Epithelial cell of proximal tubule (primary cell): ENCODE results near the gene SFTA2. TPM values are rescaled to one million over a fixed set of nuclear protein-coding genes. Genes with fewer than 3 reads are reported as not detected.
"Not testable (repeated sequence)": the region's sequence is repeated elsewhere in the genome, so short reads cannot be mapped to it uniquely, and the experiment has no call there.

ENCODE experiments used
- DNase-seq: peaks from one replicate; pipeline ENCODE4 v3.0.0-alpha.2; 2011; ENCODE audit warnings: low read depth
- H3K4me3 ChIP-seq: 2 replicates; pipeline ENCODE4 v1.5.1; 2011; ENCODE audit warnings: low read depth, mild to moderate bottlenecking, low read length
- total RNA-seq: library from RNA; depleted of rRNA; stranded (reverse); fragments of >200 nt; gene quantifications from 2 replicates; pipeline ENCODE4 v1.2.3, GENCODE V29; 2015
- TF ChIP-seq, protein P1 (sequence below): conservative IDR thresholded peaks from 2 replicates; pipeline ENCODE4 v1.5.1; 2012; ENCODE audit warnings: low read depth, mild to moderate bottlenecking, low read length

The SFTA2 gene
- total RNA-seq: 8.2 and 8.7 TPM in 2 replicates

DNA sequence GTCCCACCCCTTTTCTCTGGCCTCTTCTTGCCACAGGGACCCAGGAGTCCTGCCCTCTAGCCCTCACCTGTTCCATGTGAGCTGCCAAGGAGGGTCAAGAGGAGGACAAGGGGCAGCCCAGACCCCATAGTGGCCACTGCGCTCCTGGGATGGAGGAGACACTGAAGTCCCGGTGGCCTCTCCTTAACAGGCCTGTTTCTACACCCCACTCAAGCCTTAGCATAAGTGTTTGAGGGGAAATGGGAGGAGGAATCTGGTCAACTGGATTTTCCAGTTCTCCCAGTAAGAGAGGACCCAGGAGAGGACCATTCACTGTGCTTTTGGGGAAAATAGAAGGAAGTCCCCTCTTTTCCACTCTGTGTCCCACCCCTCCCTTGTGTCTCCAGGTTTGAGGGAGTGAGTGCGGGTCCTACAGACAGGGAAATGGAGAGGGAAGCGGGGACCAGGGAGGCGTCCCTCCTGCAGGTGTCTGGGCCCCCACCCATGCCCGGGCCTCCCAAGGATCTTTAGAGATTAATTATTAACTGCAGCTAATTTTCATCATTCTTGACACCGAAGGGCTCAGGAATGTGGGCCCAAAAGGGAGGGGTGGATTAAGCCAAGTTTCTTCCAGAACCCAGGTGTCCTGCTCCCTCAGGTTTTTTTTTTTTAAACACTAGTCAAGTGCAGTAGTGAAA is at the start of gene SFTA2:
SFTA2 (minus strand) TSS at position 202 of the 677 bp plus-strand sequence; CDS start at position 128, 74 bp downstream.
- no peak for DNase-seq
- no peak within 1 kb of the TSS for H3K4me3 ChIP-seq
- TF ChIP-seq, protein P1, sequence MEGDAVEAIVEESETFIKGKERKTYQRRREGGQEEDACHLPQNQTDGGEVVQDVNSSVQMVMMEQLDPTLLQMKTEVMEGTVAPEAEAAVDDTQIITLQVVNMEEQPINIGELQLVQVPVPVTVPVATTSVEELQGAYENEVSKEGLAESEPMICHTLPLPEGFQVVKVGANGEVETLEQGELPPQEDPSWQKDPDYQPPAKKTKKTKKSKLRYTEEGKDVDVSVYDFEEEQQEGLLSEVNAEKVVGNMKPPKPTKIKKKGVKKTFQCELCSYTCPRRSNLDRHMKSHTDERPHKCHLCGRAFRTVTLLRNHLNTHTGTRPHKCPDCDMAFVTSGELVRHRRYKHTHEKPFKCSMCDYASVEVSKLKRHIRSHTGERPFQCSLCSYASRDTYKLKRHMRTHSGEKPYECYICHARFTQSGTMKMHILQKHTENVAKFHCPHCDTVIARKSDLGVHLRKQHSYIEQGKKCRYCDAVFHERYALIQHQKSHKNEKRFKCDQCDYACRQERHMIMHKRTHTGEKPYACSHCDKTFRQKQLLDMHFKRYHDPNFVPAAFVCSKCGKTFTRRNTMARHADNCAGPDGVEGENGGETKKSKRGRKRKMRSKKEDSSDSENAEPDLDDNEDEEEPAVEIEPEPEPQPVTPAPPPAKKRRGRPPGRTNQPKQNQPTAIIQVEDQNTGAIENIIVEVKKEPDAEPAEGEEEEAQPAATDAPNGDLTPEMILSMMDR: no peak

DNA sequence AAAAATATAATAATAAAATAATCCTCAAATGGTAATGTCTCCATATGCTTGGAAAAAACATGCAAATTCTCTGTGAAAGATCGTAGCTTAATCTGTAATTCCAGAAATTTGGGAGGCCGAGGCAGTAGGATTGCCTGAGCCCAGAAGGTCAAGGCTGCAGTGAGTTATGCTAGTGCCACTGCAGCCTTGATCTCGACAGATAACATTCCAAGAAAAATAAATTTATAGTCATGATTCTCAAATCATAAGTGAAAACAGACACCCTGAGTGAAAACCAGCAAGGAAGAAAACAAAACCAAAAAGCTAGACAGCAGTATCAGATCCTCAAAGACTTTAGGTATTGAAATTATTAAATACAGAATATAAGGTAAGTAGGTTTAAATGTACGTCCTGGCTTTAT is 47.7 kb upstream of the SFTA2 start:
- no peak overlapping the region for H3K4me3 ChIP-seq
- DNase-seq: no peak
- TF ChIP-seq, protein P1: no peak

DNA sequence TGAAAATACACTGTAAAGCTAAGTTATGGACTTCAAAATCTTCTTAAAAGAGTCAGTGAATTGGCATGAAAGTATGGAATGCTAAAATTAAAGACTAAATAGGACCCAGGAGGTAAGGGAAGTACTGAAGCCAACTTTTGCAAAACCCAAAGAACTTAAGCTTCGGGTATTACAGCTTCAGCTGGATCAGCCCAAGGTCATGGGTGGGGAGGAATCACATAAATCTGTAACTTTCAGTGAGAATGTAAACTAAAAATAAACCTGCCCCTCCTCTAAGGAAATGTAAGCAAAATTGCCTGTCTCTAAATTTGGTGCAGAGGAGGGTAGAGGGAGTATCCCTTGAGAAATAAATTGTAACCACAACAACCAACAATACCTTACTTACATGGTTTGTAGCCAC is 47.2 kb upstream of the SFTA2 start:
- DNase-seq: no peak
- TF ChIP-seq, protein P1: no peak
- no peak overlapping the region for H3K4me3 ChIP-seq

DNA sequence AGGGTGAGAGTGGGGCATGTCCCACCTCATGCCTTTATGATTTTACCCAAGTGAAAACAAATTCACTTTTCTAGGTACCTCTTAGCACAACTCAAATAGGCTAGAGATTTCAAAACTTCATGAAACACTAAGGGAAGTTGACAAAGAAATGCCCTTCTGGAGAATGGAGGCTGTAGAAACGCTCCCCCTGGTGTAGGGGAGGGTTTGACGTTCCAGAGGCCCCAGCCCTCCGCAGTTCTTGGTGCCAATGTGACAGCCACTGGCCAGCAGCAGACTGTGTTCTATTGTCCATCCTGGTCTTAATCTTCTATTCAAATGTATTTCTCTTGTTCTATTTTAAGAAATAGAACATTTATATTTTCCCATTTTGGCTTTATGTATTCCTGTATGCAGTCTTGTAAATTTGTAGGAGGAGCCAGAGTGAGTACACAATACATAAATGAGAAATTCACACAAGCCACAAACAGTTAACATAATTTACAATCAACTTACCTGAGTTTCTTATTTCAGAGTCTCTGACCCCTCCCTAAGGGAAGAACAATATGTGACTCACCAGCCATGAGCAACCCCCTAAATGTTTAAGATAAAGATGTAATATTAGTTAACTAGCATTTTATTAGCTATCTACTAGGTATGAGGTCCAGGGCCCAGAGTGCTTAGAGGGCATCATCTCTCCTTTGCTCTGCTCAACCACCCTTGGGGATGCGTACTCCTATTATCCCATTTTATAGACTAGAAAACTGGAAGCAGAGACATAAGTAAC is 42.7 kb upstream of the SFTA2 start:
- H3K4me3 ChIP-seq: no peak overlapping the region
- TF ChIP-seq, protein P1: no peak
- no peak for DNase-seq

DNA sequence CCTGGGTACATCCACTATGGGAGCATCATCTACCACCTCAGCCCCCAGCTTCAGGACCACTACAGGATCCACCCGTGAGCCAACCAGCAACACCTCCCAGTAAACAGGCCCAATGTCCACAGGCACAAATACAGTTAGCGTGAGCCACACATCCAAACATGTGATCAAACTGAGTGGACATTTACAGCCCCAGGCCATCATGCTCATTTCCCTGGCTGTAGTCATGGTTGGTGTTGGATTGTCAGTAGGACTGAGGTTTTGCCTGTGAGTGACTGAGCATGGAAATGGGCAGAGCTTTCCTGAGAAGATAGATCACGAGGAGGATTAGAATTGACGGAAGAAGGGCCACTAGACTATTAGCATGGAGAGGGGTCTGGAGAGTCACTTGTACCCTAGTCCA is 40.8 kb upstream of the SFTA2 start:
- TF ChIP-seq, protein P1: no peak
- no peak for DNase-seq
- H3K4me3 ChIP-seq: no peak overlapping the region

DNA sequence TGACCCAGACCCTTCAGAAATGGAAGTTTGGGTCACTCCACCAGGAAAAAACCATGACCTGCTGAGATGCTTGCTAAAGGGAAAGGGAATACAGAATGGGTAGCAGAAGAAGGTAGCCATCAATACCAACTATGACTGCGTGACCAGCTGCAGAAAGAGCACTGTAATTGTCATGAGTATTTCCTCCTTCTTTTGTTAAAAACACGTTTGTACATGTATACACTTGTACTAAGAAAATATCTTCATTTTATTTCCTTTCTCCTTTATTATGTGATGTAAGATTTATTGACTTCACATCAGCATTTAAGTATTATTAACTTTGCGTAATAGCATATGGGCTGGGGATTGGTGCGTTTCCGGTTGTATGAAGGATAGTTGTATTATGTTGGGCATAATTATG is 39.0 kb upstream of the SFTA2 start:
- TF ChIP-seq, protein P1: no peak
- no peak for DNase-seq
- H3K4me3 ChIP-seq: no peak overlapping the region

DNA sequence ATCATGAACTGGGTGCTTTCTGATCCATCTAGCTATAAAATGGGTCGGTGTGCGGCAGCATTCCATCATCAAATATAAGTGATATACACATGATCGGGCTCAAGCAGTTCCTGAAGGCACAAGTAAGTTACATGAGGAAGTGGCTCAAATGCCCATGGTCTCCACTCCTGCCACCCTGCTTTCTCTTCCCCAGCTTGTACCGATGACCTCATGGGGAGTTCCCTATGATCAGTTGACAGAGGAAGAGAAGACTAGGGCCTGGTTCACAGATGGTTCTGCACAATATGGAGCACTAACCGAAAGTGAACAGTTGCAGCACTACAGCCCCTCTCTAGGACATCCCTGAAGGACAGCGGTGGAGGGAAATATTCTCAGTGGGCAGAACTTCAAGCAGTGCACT is 37.2 kb upstream of the SFTA2 start:
- not testable (repeated sequence) for H3K4me3 ChIP-seq, DNase-seq
